HG03039 (cell line): ENCODE measurements around the gene HID1.
"Not testable (repeated sequence)": the region's sequence is repeated elsewhere in the genome, so short reads cannot be mapped to it uniquely, and the experiment has no call there.

ENCODE experiments used
- ATAC-seq: cut with Tn5 transposase; IDR thresholded peaks from one replicate; pipeline ENCODE4 v1.9.1; 2021; ENCODE audit warnings: mild to moderate bottlenecking, moderate library complexity; ENCODE audit not compliant: unreplicated experiment

HID1 gene, protein sequence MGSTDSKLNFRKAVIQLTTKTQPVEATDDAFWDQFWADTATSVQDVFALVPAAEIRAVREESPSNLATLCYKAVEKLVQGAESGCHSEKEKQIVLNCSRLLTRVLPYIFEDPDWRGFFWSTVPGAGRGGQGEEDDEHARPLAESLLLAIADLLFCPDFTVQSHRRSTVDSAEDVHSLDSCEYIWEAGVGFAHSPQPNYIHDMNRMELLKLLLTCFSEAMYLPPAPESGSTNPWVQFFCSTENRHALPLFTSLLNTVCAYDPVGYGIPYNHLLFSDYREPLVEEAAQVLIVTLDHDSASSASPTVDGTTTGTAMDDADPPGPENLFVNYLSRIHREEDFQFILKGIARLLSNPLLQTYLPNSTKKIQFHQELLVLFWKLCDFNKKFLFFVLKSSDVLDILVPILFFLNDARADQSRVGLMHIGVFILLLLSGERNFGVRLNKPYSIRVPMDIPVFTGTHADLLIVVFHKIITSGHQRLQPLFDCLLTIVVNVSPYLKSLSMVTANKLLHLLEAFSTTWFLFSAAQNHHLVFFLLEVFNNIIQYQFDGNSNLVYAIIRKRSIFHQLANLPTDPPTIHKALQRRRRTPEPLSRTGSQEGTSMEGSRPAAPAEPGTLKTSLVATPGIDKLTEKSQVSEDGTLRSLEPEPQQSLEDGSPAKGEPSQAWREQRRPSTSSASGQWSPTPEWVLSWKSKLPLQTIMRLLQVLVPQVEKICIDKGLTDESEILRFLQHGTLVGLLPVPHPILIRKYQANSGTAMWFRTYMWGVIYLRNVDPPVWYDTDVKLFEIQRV

DNA sequence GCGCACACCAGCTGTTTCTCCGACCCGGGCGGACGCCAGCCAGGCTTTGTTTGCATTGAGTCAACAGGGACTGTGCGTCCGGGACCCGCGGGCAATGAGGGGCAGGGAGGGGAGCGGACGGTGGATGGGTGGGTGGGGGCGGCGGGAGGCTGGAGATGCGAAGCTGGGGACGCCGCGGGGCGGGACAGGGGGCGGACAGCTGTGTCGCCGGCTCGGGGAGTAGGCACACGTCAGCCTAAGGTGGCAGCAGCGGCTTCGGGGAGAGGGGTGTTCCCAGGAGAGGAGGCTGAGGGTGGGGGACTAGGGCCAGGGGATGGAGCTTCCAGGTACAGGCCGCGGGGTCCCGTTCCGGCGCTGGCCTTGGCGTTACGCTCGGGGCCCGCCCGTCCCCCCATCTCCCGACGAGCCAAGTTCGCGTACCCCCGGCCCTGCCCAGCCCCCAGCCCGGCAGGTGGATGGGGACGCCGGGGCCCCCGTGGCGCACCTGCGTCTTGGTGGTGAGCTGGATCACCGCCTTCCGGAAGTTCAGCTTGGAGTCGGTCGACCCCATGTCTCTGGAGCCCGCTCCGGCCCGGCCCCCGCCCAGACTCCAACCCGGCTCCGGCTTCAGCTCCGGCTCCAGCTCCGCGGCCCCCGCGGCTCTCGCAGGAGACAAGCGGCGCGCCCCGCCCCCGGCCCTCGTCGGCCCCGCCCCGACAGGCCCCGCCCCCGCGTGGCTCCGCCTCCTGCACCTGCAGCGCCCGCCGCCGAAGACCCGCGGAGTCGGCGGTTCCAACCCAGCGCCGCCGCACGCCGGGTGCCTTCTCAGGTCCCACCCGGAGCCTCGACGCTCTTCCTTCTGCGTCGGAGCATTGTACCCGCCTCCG is at the start of gene HID1:
Gene HID1, minus strand, starts transcription at position 653 of the 866 bp plus-strand sequence. Its CDS starts 103 bp downstream, at position 550.
- ATAC-seq = no peak

- no peak for ATAC-seq
Observed at GRCh38 chr17:75020331-75021110, 48.0 kb upstream of the HID1 start.

- ATAC-seq = no peak
Observed at GRCh38 chr17:75019710-75020109, 47.2 kb upstream of the HID1 start.

DNA sequence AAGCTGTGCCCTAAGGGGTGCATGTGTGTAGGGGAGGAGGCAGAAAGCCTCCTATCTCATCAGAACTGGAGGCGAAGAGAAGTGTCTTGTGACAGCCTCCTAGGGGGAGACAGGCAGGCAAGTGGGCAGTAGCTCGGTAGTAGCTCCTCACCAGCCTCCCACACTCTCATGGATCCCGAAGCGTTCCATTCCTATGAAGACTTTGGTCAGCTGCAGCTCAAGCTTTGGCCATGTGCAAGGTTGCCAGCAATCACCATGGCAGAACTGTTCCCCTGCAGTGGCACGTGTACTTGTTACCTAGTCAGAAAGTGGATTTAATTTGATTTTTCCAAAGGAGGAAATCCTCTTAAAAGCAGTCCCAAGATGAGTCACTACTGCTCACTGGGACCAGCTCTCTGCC is 46.6 kb upstream of the HID1 start:
- no peak for ATAC-seq

- no peak for ATAC-seq
Observed at GRCh38 chr17:75013092-75013559, 40.6 kb upstream of the HID1 start.

GRCh38 chr17:75012346-75013091 is 40.0 kb upstream of the HID1 start, which contains the start of gene MRPL58:
TSS of gene MRPL58 (plus strand) at chr17:75012670. CDS start at chr17:75012687, 17 bp downstream.
- ATAC-seq = peak; percentile 71

DNA sequence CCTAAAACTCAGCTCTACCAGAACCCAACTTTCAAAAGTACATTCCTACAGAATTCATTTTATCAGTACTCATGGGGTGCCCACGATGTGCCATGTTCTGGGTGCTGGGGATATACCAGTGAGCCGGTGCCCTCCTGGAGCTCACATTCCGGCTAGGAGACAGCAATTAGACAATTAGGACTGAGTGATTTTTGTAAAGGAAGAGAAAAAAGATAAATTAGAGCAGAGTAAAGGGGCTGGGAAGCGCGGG is 39.5 kb upstream of the HID1 start:
- ATAC-seq = no peak

DNA sequence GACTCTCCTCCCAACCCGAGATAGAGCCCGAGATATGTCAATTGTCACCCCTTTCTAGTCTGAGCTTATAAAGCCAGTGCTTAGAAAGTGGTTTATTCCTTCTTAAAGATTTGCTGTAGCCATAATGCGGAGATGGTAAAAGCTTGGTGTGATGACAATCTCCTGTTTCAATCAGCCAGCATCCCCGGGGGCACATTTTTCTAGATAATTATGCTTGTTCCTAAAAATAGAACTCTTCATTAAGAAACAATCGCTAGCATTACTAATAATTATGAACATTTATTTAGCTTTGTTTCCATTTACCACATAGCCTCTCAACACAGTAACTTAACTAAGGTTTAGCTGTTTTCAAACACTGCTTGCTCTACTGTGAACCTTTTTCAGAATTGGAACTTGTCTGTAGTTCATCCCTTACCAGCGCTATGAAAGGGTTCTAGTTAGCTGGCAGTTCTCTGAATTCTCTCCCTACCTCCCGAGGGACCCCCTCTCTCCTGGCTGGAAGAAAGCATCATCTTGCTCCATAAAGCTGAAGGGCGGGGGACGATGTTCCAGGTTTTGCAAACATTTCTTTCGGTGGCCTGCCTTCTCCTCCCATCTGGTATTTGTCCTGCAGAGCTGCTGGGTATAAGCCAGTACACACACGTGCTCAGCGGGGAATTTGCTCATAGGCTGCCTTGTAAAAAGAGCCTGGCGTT is 39.0 kb upstream of the HID1 start:
- ATAC-seq = no peak

- ATAC-seq = no peak
Observed at GRCh38 chr17:75010683-75011400, 38.3 kb upstream of the HID1 start.

GRCh38 chr17:75009139-75009724 is 36.7 kb upstream of the HID1 start:
- no peak for ATAC-seq

DNA sequence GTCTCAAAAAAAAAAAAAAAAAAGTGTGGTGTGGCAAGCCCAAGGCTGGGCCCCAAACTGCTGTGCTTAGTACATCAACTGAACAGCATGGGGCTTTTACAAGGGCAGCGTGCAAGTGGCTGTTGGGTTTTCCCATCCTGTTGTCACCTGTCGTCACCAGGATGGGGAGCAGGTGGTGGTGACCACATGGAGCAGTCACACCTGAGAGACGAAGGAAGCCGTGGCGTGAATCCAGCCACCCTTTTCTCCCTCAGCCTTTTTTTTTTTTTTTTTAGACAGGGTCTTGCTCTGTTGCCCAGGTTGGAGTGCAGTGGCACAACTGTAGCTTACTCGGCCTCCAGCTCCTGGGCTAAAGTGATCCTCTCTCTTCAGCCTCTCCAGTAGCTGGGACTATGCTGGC is 35.8 kb upstream of the HID1 start:
- ATAC-seq = no peak

- ATAC-seq = no peak
Observed at GRCh38 chr17:75006653-75007052, 34.1 kb upstream of the HID1 start.

DNA sequence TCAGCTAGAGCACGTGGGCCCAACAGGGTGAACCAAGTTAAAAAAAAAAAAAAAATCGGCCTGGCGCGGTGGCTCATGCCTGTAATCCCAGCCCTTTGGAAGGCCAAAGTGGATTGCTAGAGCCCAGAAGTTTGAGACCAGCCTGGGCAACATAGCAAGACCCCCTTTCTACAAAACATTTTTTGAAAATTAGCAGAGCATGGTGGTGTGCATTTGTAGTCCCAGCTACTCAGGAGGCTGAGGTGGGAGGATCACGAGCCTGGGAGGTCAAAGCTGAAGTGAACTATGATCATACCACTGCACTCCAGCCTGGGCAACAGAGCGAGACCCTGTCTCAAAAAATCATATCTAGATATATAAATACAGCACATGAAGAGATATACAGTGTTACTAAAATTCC is 33.5 kb upstream of the HID1 start:
- not testable (repeated sequence) for ATAC-seq

GRCh38 chr17:75005291-75005690 is 32.7 kb upstream of the HID1 start:
- ATAC-seq = no peak

DNA sequence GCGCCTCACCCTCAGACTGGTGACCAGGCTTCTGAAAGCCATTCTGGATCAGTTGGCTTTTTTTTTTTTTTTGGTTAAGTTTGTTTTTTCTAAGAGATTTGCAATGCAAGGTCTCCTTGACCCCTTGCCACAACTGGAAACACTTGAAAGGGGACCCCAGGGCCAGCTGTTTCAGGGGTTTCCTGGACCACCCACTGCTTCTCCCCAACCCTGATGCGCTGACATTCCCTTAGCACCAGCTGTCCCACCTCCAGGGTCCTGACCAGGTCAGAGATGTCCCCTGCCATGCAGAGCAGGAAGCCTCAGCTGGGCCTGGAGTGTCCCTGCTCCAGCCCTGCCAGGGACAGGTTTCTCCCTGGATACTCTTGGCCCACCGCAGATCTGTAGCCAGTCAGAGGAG is 31.8 kb upstream of the HID1 start:
- no peak for ATAC-seq

GRCh38 chr17:75003957-75004355 is 31.4 kb upstream of the HID1 start:
- no peak for ATAC-seq

GRCh38 chr17:75003070-75003956 is 30.8 kb upstream of the HID1 start:
- ATAC-seq = no peak
